SKM-1 (cell line): ENCODE results near the gene LMNTD1.

Source experiments
- DNase-seq: peaks from one replicate; lab custom pipeline; 2025; ENCODE audit not compliant: unreplicated experiment; lab: John Stamatoyannopoulos, UW

LMNTD1 gene

GRCh38 chr12:25552681-25553080 is 402 bp downstream of the LMNTD1 start:
- no peak for DNase-seq

DNA sequence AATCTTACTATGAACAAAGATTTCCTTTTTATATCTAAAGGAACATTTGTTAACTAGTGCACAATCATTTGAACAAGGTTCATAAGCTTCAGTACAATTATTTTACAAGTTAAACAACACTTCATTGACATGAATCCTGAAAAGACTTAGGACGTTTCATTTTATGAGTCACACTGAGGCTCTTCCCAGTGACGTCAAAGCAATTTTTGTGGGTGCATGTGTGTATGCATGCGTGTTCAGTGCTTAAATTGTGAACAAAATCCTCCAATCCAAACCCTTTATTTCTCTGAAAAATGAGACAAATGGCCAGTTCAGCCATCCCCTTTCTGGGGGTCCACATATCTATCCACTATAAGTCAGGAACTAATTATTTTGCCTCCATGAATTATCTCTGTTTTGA is 2.9 kb downstream of the LMNTD1 start:
- no peak for DNase-seq

DNA sequence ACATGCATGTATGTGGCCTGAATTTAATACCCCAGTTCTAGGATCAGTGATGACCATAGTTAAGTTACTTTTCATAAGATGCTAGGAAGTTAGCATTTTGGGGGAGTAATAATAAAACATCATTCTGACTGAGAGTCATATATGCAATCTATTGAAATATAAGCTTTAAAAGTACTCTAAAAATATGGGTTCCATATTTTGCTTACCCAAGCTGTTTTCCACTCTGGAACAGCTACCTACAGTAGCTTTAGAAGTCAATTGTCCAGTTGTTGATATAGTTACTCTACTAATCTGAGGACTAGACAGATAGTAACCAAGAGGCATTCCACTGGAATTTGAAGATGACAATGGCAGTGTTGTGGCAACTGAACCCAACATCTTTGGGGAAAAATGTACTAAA is 4.0 kb downstream of the LMNTD1 start:
- DNase-seq, result no peak

DNA sequence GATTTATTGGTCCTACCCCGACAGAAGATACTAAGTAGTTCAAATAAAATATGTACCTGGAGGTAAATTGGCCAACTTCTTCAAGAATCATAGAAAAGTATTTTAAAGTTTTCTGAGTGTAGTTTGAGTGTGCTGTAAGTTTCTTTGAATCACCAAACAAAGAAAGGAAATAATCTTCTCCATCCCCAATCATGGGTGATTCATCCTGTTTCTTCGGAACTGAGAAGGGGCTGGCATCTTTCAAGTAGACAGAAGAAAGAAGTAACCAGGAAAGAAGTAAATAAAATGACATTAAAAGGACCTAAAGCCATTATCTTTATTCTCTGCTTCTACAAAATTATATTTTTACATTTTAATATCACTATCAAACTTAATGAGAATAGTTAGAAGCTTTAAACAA is 6.8 kb downstream of the LMNTD1 start:
- no peak for DNase-seq

GRCh38 chr12:25533150-25533549 is 19.9 kb downstream of the LMNTD1 start:
- no peak for DNase-seq

DNA sequence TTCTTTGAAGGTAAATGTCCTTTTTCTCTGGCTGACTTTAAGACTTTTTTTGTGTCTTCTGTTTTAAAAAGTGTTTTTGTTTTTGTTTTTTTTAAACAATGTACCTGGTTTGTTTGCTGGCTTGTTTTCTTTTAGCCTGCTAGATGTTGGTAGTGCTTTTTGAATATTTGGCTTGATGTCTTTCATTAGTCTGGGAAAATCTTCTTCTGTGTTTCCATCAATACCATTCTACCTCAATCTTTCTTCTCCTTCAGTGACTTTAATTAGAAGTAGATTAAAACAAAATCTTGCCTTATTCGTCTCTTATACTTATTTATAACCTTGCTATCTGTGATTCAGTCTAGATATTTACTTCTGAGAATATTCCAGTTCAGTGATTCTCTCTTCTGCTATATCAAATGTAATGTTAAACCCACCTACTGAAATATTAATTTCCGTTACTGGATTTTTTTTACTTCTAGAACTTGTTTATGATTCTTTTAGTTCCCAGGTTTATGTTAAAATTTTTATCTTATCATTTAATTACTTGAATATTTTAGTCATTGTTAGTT is 21.5 kb downstream of the LMNTD1 start:
- DNase-seq, result no peak

GRCh38 chr12:25529738-25530137 is 23.3 kb downstream of the LMNTD1 start:
- no peak for DNase-seq

GRCh38 chr12:25526778-25527177 is 26.3 kb downstream of the LMNTD1 start:
- DNase-seq, result no peak

- DNase-seq, result no peak
Observed at GRCh38 chr12:25524366-25524765, 28.7 kb downstream of the LMNTD1 start.

DNA sequence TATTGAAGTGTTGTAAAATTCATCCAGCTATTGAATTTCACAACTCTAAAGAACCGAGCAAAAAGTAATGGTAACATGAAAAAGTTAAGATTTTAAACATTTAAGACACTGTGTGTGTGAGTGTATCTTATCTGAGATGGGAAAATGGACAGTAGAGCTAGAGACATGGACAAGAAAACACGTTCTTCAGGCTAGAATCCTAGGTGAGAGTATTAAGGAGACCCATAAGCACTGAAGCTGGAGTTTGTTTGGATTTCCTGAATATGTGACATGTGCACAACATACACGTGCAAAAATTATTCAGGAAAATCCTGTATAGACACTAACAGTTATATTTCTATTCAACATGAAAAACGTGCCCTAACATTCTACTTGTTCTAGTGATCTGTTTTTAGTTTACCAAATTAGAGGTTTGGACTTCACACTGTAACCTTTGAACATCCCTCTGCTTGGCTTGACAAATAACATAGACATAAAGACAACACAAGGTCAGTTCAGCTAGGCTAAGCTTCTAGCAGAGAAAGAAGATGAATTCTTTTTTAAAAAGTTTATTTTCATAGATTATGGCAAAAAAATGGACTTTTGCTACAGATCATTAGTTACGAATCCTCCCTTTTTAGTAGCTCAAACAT is 31.3 kb downstream of the LMNTD1 start:
- no peak for DNase-seq

- DNase-seq, result no peak
Observed at GRCh38 chr12:25518512-25518911, 34.6 kb downstream of the LMNTD1 start.

- DNase-seq, result no peak
Observed at GRCh38 chr12:25504744-25505143, 48.3 kb downstream of the LMNTD1 start.

DNA sequence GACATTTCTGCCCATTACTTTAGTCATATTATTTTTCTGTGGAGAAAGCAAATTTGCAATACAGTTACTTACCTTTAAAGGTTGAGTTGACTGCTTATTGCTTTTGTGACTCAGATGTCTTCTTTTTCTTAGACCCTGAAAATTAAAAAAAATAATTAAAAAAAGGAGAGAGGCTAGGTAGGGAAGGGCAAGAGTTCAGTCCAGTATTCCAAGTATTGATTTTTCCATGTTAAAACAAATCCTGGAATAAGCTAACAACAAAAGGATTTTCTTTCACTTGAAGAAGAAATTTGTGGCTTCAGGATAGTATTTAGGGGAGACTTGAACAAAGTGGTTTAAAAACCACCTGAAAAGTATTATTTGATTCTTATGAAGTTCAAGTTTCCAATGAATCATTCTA is 49.4 kb downstream of the LMNTD1 start:
- DNase-seq, result no peak

DNA sequence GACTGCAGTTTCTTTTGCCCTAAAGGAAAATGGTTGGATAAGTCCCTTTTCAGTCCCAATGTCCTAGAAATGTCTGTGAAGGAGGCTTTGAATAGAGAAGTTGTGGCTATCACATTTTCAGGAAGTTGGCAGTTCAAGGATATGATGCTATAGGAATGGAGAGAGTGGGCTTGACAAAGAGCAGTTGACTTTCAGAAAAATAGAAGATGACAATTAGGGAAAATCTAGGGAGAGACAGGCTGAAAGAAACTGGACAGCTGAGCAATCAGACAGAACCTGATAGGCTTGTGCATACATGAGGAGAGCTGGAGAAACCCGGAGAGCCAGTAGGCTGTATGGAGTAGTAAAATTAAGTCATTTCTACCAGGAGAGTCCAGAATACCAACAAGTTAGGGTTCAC is 50.5 kb downstream of the LMNTD1 start:
- DNase-seq, result no peak

DNA sequence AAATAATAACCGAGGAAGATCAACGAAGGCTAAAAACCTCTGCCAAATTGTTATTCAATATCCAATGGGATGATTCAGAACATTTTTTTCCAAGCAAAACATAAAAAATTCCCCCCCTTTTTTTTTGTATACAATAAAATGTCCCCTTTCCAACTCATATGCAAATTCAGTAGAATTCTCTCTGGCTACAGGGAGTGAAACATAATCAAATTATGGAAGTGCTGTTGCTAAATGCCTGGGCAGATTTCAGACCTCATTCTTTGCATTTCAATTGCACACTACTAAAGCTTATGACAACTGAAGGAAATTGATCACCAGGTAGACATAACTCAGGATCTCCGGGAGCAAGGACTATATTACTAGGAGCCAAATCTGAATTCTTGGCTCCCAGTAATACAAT is 51.0 kb downstream of the LMNTD1 start:
- no peak for DNase-seq

GRCh38 chr12:25501549-25501948 is 51.5 kb downstream of the LMNTD1 start:
- DNase-seq, result no peak

- no peak for DNase-seq
Observed at GRCh38 chr12:25500651-25501050, 52.4 kb downstream of the LMNTD1 start.

- no peak for DNase-seq
Observed at GRCh38 chr12:25497021-25497420, 56.1 kb downstream of the LMNTD1 start.

GRCh38 chr12:25496098-25496587 is 56.9 kb downstream of the LMNTD1 start:
- DNase-seq, result no peak

GRCh38 chr12:25495331-25496097 is 57.6 kb downstream of the LMNTD1 start:
- no peak for DNase-seq

GRCh38 chr12:25494926-25495325 is 58.2 kb downstream of the LMNTD1 start:
- DNase-seq, result no peak

- DNase-seq, result no peak
Observed at GRCh38 chr12:25493682-25494081, 59.4 kb downstream of the LMNTD1 start.
